Measurements from ENCODE around the gene PTPN4. TPM values are rescaled to one million over a fixed set of nuclear protein-coding genes. Genes with fewer than 3 reads are reported as not detected.
"Not testable (repeated sequence)": the region's sequence is repeated elsewhere in the genome, so short reads cannot be mapped to it uniquely, and the experiment has no call there.

The PTPN4 gene
- total and polyA plus RNA-seq, 2 experiments from 2014 or later = 19.8 to 24.3 TPM

DNA sequence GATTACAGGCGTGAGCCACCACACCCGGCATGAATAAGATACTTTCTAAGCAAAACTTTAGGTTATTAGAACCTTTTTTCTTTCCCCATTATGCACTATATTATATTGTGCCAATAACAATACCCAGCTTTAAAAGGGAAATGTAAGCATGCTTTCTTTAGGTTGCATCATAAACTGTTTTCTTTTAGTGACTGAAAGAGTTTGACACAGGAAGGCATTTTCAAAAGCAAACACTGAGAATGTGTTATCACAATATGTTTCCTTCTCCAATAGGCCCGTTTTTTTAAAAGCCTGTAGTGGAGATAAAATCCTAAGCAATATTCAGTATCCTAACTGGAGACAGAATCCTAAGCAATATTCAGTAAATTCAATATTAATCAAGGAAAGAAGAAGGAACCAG, 236.4 kb downstream of the PTPN4 start:
- no peaks in the 10 kb centered on the region for H3K36me3 ChIP-seq (ENCODE audit: low read depth)
- H3K27me3 ChIP-seq (replicated peaks; ENCODE audit: insufficient read depth) = no peaks in the 10 kb centered on the region
- no peak overlapping the region for H3K4me2 ChIP-seq (ENCODE audit: unreplicated experiment)
- H3K27ac ChIP-seq = no peak overlapping the region
- H3F3A ChIP-seq (ENCODE audit: insufficient read depth) = no peaks in the 10 kb centered on the region
- DNase-seq = peak; percentile 2
- no peaks in the 10 kb centered on the region for H3K9me2 ChIP-seq (ENCODE audit: insufficient read depth)
- H2AFZ ChIP-seq = no peak overlapping the region
- no peaks in the 10 kb centered on the region for H3K79me2 ChIP-seq (ENCODE audit: insufficient read depth)
- no peaks in the 10 kb centered on the region for H3K9me3 ChIP-seq (ENCODE audit: low read depth)
- in situ Hi-C loops (cut with MboI) = no loop called here
- no peaks in the 10 kb centered on the region for H4K20me1 ChIP-seq (ENCODE audit: insufficient read depth)
- no peak overlapping the region for H3K9ac ChIP-seq
- no peaks in the 10 kb centered on the region for H3K4me1 ChIP-seq (ENCODE audit: insufficient read depth)
- no peak overlapping the region for H3K4me3 ChIP-seq
- no peak for TF ChIP-seq EZH2phosphoT487 (IDR thresholded peaks at IDR 0.05; ENCODE audit: insufficient read depth, low read depth)
- TF ChIP-seq EZH2 (IDR thresholded peaks at IDR 0.05; ENCODE audit: insufficient read depth, poor library complexity, severe bottlenecking) = no peak
- WGBS, 2 experiments (ENCODE audit: low coverage in 1 of 2, low lambda C conversion rate in 2 of 2, missing lambda C conversion rate in 2 of 2) = 55 to 69% methylated on average over 3 of the region's 3 CpGs

DNA sequence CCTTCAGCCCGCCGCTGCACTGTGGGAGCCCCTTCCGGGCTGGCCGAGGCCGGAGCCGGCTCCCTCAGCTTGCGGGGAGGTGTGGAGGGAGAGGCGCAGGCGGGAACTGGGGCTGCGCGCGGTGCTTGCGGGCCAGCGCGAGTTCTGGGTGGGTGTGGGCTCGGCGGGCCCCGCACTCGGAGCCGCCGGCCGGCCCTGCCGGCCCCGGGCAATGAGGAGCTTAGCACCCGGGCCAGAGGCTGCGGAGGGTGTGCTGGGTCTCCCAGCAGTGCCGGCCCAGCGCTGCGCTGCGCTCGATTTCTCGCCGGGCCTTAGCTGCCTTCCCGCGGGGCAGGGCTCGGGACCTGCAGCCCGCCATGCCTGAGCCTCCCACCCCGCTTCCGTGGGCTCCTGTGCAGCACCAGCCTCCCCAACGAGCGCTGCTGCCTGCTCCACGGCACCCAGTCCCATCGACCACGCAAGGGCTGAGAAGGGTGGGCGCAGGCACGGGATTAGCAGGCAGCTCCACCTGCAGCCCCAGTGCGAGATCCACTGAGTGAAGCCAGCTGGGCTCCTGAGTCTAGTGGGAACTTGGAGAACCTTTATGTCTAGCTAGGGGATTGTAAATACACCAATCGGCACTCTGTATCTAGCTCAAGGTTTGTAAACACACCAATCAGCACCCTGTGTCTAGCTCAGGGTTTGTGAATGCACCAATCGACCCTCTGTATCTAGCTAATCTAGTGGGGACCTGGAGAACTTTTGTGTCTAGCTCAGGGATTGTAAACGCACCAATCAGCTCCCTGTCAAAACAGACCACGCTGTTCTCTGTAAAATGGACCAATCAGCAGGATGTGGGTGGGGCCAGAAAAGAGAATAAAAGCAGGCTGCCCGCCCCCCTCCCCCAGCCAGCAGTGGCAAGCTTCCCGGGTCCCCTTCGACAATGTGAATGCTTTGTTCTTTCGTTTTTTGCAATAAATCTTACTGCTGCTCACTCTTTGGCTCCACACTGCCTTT, 237.5 kb downstream of the PTPN4 start:
- H3K4me2 ChIP-seq (ENCODE audit: unreplicated experiment); H3K4me3 ChIP-seq; H3K9me3 ChIP-seq (ENCODE audit: low read depth); H3K27ac ChIP-seq; H3K36me3 ChIP-seq (ENCODE audit: low read depth); in situ Hi-C loops (cut with MboI); H3F3A ChIP-seq (ENCODE audit: insufficient read depth); H3K9me2 ChIP-seq (ENCODE audit: insufficient read depth); H3K9ac ChIP-seq; H4K20me1 ChIP-seq (ENCODE audit: insufficient read depth); H3K4me1 ChIP-seq (ENCODE audit: insufficient read depth); H2AFZ ChIP-seq; DNase-seq; H3K79me2 ChIP-seq (ENCODE audit: insufficient read depth); H3K27me3 ChIP-seq (replicated peaks; ENCODE audit: insufficient read depth): not testable (repeated sequence)
- 82 to 89% methylated on average over 38 to 55 of the region's 55 CpGs for WGBS, 2 experiments (ENCODE audit: low coverage in 1 of 2, low lambda C conversion rate in 2 of 2, missing lambda C conversion rate in 2 of 2)

GRCh38 chr2:120001471-120001870, 241.7 kb downstream of the PTPN4 start:
- WGBS, 2 experiments (ENCODE audit: low coverage in 1 of 2, low lambda C conversion rate in 2 of 2, missing lambda C conversion rate in 2 of 2) = 5 to 11% methylated on average over 1 of the region's 1 CpG
- no peak for DNase-seq
- TF ChIP-seq EZH2 (IDR thresholded peaks at IDR 0.05; ENCODE audit: insufficient read depth, poor library complexity, severe bottlenecking) (no peak), EZH2phosphoT487 (IDR thresholded peaks at IDR 0.05; ENCODE audit: insufficient read depth, low read depth) (no peak)

GRCh38 chr2:120004254-120004653, 244.5 kb downstream of the PTPN4 start:
- DNase-seq = no peak
- no peaks in the 10 kb centered on the region for H4K20me1 ChIP-seq (ENCODE audit: insufficient read depth)
- no peak overlapping the region for H3K4me3 ChIP-seq
- no peaks in the 10 kb centered on the region for H3K9me2 ChIP-seq (ENCODE audit: insufficient read depth)
- no peaks in the 10 kb centered on the region for H3K27me3 ChIP-seq (replicated peaks; ENCODE audit: insufficient read depth)
- H2AFZ ChIP-seq = no peak overlapping the region
- no peaks in the 10 kb centered on the region for H3F3A ChIP-seq (ENCODE audit: insufficient read depth)
- no peak overlapping the region for H3K27ac ChIP-seq
- no peaks in the 10 kb centered on the region for H3K79me2 ChIP-seq (ENCODE audit: insufficient read depth)
- in situ Hi-C loops (cut with MboI) = no loop called here
- H3K9me3 ChIP-seq (ENCODE audit: low read depth) = no peaks in the 10 kb centered on the region
- no peak overlapping the region for H3K9ac ChIP-seq
- TF ChIP-seq EZH2 (IDR thresholded peaks at IDR 0.05; ENCODE audit: insufficient read depth, poor library complexity, severe bottlenecking) = no peak
- no peak for TF ChIP-seq EZH2phosphoT487 (IDR thresholded peaks at IDR 0.05; ENCODE audit: insufficient read depth, low read depth)
- no peaks in the 10 kb centered on the region for H3K4me1 ChIP-seq (ENCODE audit: insufficient read depth)
- no peak overlapping the region for H3K4me2 ChIP-seq (ENCODE audit: unreplicated experiment)
- no peaks in the 10 kb centered on the region for H3K36me3 ChIP-seq (ENCODE audit: low read depth)

More at GRCh38 chr2:120001471-120001870, 241.7 kb downstream of the PTPN4 start:
- H3K27me3 ChIP-seq (replicated peaks; ENCODE audit: insufficient read depth) = no peaks in the 10 kb centered on the region
- in situ Hi-C loops (cut with MboI) = no loop called here
- no peaks in the 10 kb centered on the region for H3K9me2 ChIP-seq (ENCODE audit: insufficient read depth)
- no peaks in the 10 kb centered on the region for H3F3A ChIP-seq (ENCODE audit: insufficient read depth)
- H3K9me3 ChIP-seq (ENCODE audit: low read depth) = no peaks in the 10 kb centered on the region
- H3K79me2 ChIP-seq (ENCODE audit: insufficient read depth) = no peaks in the 10 kb centered on the region
- H3K4me2 ChIP-seq (ENCODE audit: unreplicated experiment) = no peak overlapping the region
- no peak overlapping the region for H3K4me3 ChIP-seq
- no peak overlapping the region for H2AFZ ChIP-seq
- H3K27ac ChIP-seq = no peak overlapping the region
- no peaks in the 10 kb centered on the region for H4K20me1 ChIP-seq (ENCODE audit: insufficient read depth)
- H3K36me3 ChIP-seq (ENCODE audit: low read depth) = no peaks in the 10 kb centered on the region
- no peaks in the 10 kb centered on the region for H3K4me1 ChIP-seq (ENCODE audit: insufficient read depth)
- H3K9ac ChIP-seq = no peak overlapping the region
